HG03520 (cell line): ENCODE results near the gene ABR.
"Not testable (repeated sequence)": the region's sequence is repeated elsewhere in the genome, so short reads cannot be mapped to it uniquely, and the experiment has no call there.

ENCODE experiments used
- ATAC-seq: cut with Tn5 transposase; IDR thresholded peaks from one replicate; pipeline ENCODE4 v1.9.1; 2021; ENCODE audit warnings: mild to moderate bottlenecking, moderate library complexity; ENCODE audit not compliant: unreplicated experiment

Gene ABR

GRCh38 chr17:1122533-1123392 is 57.0 kb downstream of the ABR start:
- no peak for ATAC-seq

GRCh38 chr17:1121442-1121817 is 58.4 kb downstream of the ABR start:
- not testable (repeated sequence) for ATAC-seq

- no peak for ATAC-seq
Measured at GRCh38 chr17:1120596-1121441, 59.0 kb downstream of the ABR start.

- no peak for ATAC-seq
Measured at GRCh38 chr17:1119924-1120323, 59.9 kb downstream of the ABR start.

GRCh38 chr17:1116602-1117001 is 63.2 kb downstream of the ABR start:
- ATAC-seq, result no peak

- no peak for ATAC-seq
Measured at GRCh38 chr17:1112875-1113274, 66.9 kb downstream of the ABR start.

- ATAC-seq, result no peak
Measured at GRCh38 chr17:1111599-1112443, 68.0 kb downstream of the ABR start.

- ATAC-seq, result no peak
Measured at GRCh38 chr17:1110862-1111598, 68.8 kb downstream of the ABR start.

- ATAC-seq, result no peak
Measured at GRCh38 chr17:1110541-1110861, 69.3 kb downstream of the ABR start.

GRCh38 chr17:1109606-1110540 is 69.9 kb downstream of the ABR start:
- ATAC-seq, result no peak

GRCh38 chr17:1108765-1109605 is 70.8 kb downstream of the ABR start:
- no peak for ATAC-seq

- no peak for ATAC-seq
Measured at GRCh38 chr17:1108478-1108764, 71.4 kb downstream of the ABR start.

GRCh38 chr17:1107777-1108477 is 71.9 kb downstream of the ABR start:
- ATAC-seq, result no peak

GRCh38 chr17:1107083-1107776 is 72.6 kb downstream of the ABR start:
- ATAC-seq, result no peak

GRCh38 chr17:1104222-1104621 is 75.6 kb downstream of the ABR start:
- ATAC-seq, result no peak

- ATAC-seq, result no peak
Measured at GRCh38 chr17:1100382-1100781, 79.4 kb downstream of the ABR start.

- ATAC-seq, result no peak
Measured at GRCh38 chr17:1099242-1099641, 80.5 kb downstream of the ABR start.
